MM.1S (cell line): ENCODE data around the gene MAGED2.

Experiments used
- CTCF ChIP-seq: fragments of 300-600 bp; sonication (generic); IDR thresholded peaks from 2 replicates; pipeline ENCODE4 v1.5.1; 2016; ENCODE audit warnings: antibody characterized with exemption, low read length, mixed read lengths
- EZH2 ChIP-seq: fragments of 300-600 bp; sonication (generic); optimal IDR thresholded peaks from 2 replicates; pipeline ENCODE3; 2017; ENCODE audit warnings: low read depth, mild to moderate bottlenecking, antibody characterized with exemption, low read length, mixed read lengths

- TF ChIP-seq CTCF (no peak), EZH2 (no peak)
Observed at GRCh38 chrX:54794795-54795194, 12.8 kb upstream of the MAGED2 start.
